ENCODE data around the gene BTBD10.

Gene BTBD10

DNA sequence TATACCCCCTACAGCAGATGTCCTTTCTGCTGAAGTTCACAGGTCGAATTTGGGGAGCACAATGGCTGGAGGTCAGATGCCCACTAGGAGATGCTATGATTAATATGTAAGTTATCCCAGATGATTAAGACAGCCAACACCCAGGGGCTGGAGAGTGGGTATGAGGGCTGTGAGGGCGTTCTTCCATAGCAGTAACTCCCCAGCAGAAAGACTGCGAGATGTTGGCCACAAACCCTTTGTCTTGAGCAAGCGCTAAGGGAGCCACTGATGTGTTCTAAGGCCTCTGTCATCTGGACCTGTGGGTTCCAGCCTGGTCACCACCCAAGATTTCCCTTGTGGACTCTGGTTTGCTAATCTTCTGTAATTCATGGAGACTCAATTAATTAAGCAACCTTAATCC, 107.8 kb downstream of the BTBD10 start:
- Histone ChIP-seq H3K4me3 (ENCODE audit: insufficient read depth, low read length, poor library complexity, severe bottlenecking) (no peak overlapping the region), H3K9me2 (replicated peaks; ENCODE audit: insufficient read depth, low read length) (no peaks in the 10 kb centered on the region), H3K36me3 (ENCODE audit: low read length) (no peaks in the 10 kb centered on the region), H3F3A (ENCODE audit: insufficient read depth) (no peaks in the 10 kb centered on the region), H3K27me3 (ENCODE audit: low read length) (no peaks in the 10 kb centered on the region), H3K9me3 (ENCODE audit: insufficient read depth, low read length) (no peaks in the 10 kb centered on the region), H4K20me1 (ENCODE audit: low read depth, low read length) (no peaks in the 10 kb centered on the region), H3K79me2 (ENCODE audit: insufficient read depth, low read length) (no peaks in the 10 kb centered on the region), H3K4me2 (ENCODE audit: low read depth, low read length, poor library complexity, severe bottlenecking) (no peak overlapping the region), H3K9ac (ENCODE audit: low read length) (no peak overlapping the region), H2AFZ (ENCODE audit: low read depth, low read length, severe bottlenecking) (no peak overlapping the region), H3K27ac (ENCODE audit: low read depth, low read length) (no peak overlapping the region)
- TF ChIP-seq EZH2phosphoT487 (conservative IDR thresholded peaks at IDR 0.05; ENCODE audit: low read length) = no peak
- TF ChIP-seq, protein P1, sequence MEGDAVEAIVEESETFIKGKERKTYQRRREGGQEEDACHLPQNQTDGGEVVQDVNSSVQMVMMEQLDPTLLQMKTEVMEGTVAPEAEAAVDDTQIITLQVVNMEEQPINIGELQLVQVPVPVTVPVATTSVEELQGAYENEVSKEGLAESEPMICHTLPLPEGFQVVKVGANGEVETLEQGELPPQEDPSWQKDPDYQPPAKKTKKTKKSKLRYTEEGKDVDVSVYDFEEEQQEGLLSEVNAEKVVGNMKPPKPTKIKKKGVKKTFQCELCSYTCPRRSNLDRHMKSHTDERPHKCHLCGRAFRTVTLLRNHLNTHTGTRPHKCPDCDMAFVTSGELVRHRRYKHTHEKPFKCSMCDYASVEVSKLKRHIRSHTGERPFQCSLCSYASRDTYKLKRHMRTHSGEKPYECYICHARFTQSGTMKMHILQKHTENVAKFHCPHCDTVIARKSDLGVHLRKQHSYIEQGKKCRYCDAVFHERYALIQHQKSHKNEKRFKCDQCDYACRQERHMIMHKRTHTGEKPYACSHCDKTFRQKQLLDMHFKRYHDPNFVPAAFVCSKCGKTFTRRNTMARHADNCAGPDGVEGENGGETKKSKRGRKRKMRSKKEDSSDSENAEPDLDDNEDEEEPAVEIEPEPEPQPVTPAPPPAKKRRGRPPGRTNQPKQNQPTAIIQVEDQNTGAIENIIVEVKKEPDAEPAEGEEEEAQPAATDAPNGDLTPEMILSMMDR (IDR thresholded peaks at IDR 0.05; ENCODE audit: insufficient read depth, low read length, poor library complexity, severe bottlenecking) = no peak

DNA sequence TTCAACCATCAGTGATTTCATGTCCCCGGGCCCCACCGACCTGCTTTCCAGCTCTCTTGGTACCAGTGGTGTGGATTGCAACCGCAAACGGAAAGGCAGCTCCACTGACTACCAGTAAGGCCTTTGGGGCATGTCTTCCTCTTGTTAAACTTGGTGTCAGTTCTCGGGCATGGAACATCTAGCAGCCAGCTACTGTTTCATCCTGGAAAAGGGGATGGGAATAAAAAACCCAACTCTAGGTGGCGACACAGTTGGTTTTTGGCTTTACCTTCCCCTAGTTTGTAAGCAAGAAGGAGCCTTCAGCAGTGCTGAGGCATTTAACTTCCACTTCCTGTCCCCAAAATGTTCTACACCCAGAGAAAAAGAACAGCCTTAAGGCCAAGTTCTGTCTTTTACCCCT, 108.7 kb downstream of the BTBD10 start:
- no peaks in the 10 kb centered on the region for H3K9me3 ChIP-seq (ENCODE audit: insufficient read depth, low read length)
- H3K9ac ChIP-seq (ENCODE audit: low read length) = no peak overlapping the region
- H2AFZ ChIP-seq (ENCODE audit: low read depth, low read length, severe bottlenecking) = peak overlapping the region; percentile 7
- no peaks in the 10 kb centered on the region for H3K27me3 ChIP-seq (ENCODE audit: low read length)
- no peak overlapping the region for H3K27ac ChIP-seq (ENCODE audit: low read depth, low read length)
- no peaks in the 10 kb centered on the region for H3K79me2 ChIP-seq (ENCODE audit: insufficient read depth, low read length)
- H3K4me2 ChIP-seq (ENCODE audit: low read depth, low read length, poor library complexity, severe bottlenecking) = no peak overlapping the region
- no peaks in the 10 kb centered on the region for H4K20me1 ChIP-seq (ENCODE audit: low read depth, low read length)
- H3K9me2 ChIP-seq (replicated peaks; ENCODE audit: insufficient read depth, low read length) = no peaks in the 10 kb centered on the region
- H3F3A ChIP-seq (ENCODE audit: insufficient read depth) = no peaks in the 10 kb centered on the region
- TF ChIP-seq EZH2phosphoT487 (conservative IDR thresholded peaks at IDR 0.05; ENCODE audit: low read length) = no peak
- TF ChIP-seq, protein P1 (IDR thresholded peaks at IDR 0.05; ENCODE audit: insufficient read depth, low read length, poor library complexity, severe bottlenecking) = peak; percentile 37
- no peaks in the 10 kb centered on the region for H3K36me3 ChIP-seq (ENCODE audit: low read length)
- no peak overlapping the region for H3K4me3 ChIP-seq (ENCODE audit: insufficient read depth, low read length, poor library complexity, severe bottlenecking)

DNA sequence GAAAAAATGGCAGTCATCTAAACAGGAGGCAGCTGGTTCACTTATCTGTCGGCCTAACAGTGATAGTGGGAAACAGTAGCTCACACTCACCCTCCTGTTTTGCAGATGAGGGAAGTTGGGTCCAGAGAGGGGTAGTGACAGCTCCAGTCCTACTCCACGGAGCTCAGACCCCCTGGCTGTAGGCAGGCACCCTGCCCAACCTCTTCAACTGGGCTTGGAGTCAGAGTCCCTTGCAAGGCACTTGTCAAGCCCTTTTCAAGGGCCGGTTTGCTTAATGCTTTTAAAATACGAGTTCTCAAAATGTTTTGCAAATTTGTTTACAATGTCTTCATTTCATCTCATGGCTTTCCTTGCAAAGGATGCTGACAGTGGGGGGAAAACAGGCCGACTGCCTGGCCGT, 110.3 kb downstream of the BTBD10 start:
- H3K27ac ChIP-seq (ENCODE audit: low read depth, low read length) = no peak overlapping the region
- no peaks in the 10 kb centered on the region for H3K79me2 ChIP-seq (ENCODE audit: insufficient read depth, low read length)
- no peaks in the 10 kb centered on the region for H3K36me3 ChIP-seq (ENCODE audit: low read length)
- no peak overlapping the region for H3K4me2 ChIP-seq (ENCODE audit: low read depth, low read length, poor library complexity, severe bottlenecking)
- no peaks in the 10 kb centered on the region for H3K9me2 ChIP-seq (replicated peaks; ENCODE audit: insufficient read depth, low read length)
- no peaks in the 10 kb centered on the region for H3K9me3 ChIP-seq (ENCODE audit: insufficient read depth, low read length)
- no peak overlapping the region for H3K9ac ChIP-seq (ENCODE audit: low read length)
- no peaks in the 10 kb centered on the region for H3F3A ChIP-seq (ENCODE audit: insufficient read depth)
- no peak overlapping the region for H2AFZ ChIP-seq (ENCODE audit: low read depth, low read length, severe bottlenecking)
- TF ChIP-seq, protein P1 (IDR thresholded peaks at IDR 0.05; ENCODE audit: insufficient read depth, low read length, poor library complexity, severe bottlenecking) = no peak
- TF ChIP-seq EZH2phosphoT487 (conservative IDR thresholded peaks at IDR 0.05; ENCODE audit: low read length) = no peak
- H4K20me1 ChIP-seq (ENCODE audit: low read depth, low read length) = no peaks in the 10 kb centered on the region
- no peaks in the 10 kb centered on the region for H3K27me3 ChIP-seq (ENCODE audit: low read length)
- no peak overlapping the region for H3K4me3 ChIP-seq (ENCODE audit: insufficient read depth, low read length, poor library complexity, severe bottlenecking)
